Measurements from ENCODE around the gene C9orf43. TPM values are rescaled to one million over a fixed set of nuclear protein-coding genes. Genes with fewer than 3 reads are reported as not detected.
A peak's percentile ranks its signal among the peaks of the same experiment; 100 is the strongest.

C9orf43 gene
- total and polyA plus RNA-seq, 9 of the 15 experiments (the other 6 are each of a cell fraction or from before 2014, with no cell fraction given), result 0.21 to 0.58 (median 0.33) TPM

DNA sequence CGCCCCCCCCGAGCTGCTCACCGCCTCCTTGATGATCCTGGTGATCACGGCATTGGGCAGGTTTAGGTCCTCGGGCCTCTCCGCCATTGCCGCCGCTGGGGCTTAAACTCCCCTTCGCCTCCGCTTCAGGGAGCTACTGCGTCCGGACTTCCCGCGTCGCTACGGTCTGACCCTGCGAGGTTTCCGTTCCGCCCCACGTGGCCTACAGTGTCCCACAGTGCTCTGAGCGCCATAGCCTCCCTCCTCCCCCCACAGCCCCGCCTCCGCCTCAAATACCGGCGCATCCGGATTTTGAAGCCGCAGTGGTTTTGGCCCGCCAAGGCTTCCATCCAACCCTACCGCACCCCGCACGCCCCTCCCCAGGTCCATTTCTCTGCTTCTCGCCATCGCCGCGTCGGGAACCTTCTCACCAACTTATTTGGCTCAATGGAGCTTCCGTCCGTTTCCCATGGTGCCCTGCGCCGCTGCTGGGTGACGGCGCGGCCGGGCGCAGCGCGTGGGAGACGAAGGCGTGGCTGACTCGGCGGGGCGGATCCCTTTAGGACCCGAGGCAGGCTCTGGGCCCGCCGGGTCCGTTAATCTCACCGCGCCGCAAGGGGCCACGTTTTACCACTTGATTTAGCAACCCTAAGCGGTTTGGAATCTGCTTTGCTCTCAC lies at the start of gene C9orf43, which contains the start of gene POLE3 (continued):
- TF ChIP-seq CREBBP (IDR thresholded peaks at IDR 0.05; ENCODE audit: low read depth, low read length) (no peak), ZBTB26 (CRISPR knock-in tag; IDR thresholded peaks at IDR 0.05) (0 out of 2 replicates have a peak, but pooled peaks have one; percentile 12), ZNF696 (CRISPR knock-in tag; conservative IDR thresholded peaks at IDR 0.05) (no peak), MAFF (IDR thresholded peaks at IDR 0.05; ENCODE audit: low read length) (no peak), TRIM28 (IDR thresholded peaks at IDR 0.05) (peak; percentile 57), DEAF1 (CRISPR knock-in tag; IDR thresholded peaks at IDR 0.05) (no peak), ZFX (CRISPR knock-in tag; IDR thresholded peaks at IDR 0.05) (peak; percentile 78), MCM2 (IDR thresholded peaks at IDR 0.05; ENCODE audit: low read depth) (no peak), STAT5A (IDR thresholded peaks at IDR 0.05; ENCODE audit: borderline replicate concordance, low read length) (peak; percentile 23; the same call in 1 of the 2 replicates), NFATC3 (IDR thresholded peaks at IDR 0.05) (no peak), ZBTB33 (CRISPR knock-in tag; IDR thresholded peaks at IDR 0.05) (peak; percentile 72; the same call in 1 of the 2 replicates), SMAD3 (CRISPR knock-in tag; conservative IDR thresholded peaks at IDR 0.05) (0 out of 2 replicates have a peak, but pooled peaks have one; percentile 6), MEF2A (IDR thresholded peaks at IDR 0.05; ENCODE audit: control insufficient read depth, low read depth, low read length) (no peak; the same call in 1 of the 2 replicates), JUND (IDR thresholded peaks at IDR 0.05; ENCODE audit: borderline replicate concordance, low read depth, low read length) (peak; percentile 74), JUND (tag; IDR thresholded peaks at IDR 0.05; ENCODE audit: borderline replicate concordance, low read depth, low read length) (peak; percentile 66; the same call in 1 of the 3 replicates), CBX8 (IDR thresholded peaks at IDR 0.05; ENCODE audit: borderline replicate concordance, extremely low read depth, low read depth, low read length, poor library complexity, severe bottlenecking) (no peak), CAMTA2 (CRISPR knock-in tag; conservative IDR thresholded peaks at IDR 0.05) (no peak), MYC (IDR thresholded peaks at IDR 0.05; ENCODE audit: low read depth, low read length) (peak; percentile 99), MYC (CRISPR knock-in tag; IDR thresholded peaks at IDR 0.05; ENCODE audit: borderline replicate concordance, low read depth) (peak; percentile 95)
- TF ChIP-seq, protein P1, sequence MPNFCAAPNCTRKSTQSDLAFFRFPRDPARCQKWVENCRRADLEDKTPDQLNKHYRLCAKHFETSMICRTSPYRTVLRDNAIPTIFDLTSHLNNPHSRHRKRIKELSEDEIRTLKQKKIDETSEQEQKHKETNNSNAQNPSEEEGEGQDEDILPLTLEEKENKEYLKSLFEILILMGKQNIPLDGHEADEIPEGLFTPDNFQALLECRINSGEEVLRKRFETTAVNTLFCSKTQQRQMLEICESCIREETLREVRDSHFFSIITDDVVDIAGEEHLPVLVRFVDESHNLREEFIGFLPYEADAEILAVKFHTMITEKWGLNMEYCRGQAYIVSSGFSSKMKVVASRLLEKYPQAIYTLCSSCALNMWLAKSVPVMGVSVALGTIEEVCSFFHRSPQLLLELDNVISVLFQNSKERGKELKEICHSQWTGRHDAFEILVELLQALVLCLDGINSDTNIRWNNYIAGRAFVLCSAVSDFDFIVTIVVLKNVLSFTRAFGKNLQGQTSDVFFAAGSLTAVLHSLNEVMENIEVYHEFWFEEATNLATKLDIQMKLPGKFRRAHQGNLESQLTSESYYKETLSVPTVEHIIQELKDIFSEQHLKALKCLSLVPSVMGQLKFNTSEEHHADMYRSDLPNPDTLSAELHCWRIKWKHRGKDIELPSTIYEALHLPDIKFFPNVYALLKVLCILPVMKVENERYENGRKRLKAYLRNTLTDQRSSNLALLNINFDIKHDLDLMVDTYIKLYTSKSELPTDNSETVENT (CRISPR knock-in tag; IDR thresholded peaks at IDR 0.05), result no peak
